ENCODE data around the gene ARL6IP6. TPM values are rescaled to one million over a fixed set of nuclear protein-coding genes. Genes with fewer than 3 reads are reported as not detected.

ARL6IP6 gene
- total RNA-seq, 1 donor from 2014 or later: 15.7 TPM

DNA sequence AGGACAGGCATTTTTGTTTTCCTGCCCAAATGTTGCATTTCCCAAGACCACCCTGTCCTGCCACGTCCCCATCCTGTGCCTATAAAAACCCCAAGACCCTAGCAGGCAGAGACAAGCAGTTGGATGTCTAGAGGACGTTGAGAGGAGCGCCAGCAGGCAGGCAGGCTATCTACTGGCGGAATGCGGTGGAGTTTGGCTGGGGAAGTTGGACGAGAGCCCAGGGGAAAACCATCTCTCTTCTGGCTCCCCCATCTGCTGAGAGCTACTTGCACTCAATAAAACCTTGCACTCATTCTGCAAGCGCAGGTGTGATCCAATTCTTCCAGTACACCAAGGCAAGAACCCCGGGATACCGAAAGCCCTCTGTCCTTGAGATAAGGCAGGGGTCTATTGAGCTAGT is 72.5 kb downstream of the ARL6IP6 start:
- no peak for TF ChIP-seq CTCF (IDR thresholded peaks at IDR 0.05)
- ATAC-seq (no peak), DNase-seq (no peak)
- no peak overlapping the region for H3K27ac ChIP-seq
- no peak overlapping the region for H3K4me3 ChIP-seq
- no peaks in the 10 kb centered on the region for H3K27me3 ChIP-seq
- H3K9me3 ChIP-seq: no peaks in the 10 kb centered on the region
- intact Hi-C loops (cut with DNase I): no loop called here
- H3K4me1 ChIP-seq: no peaks in the 10 kb centered on the region
- no peaks in the 10 kb centered on the region for H3K36me3 ChIP-seq

GRCh38 chr2:152791979-152792378 is 73.6 kb downstream of the ARL6IP6 start:
- DNase-seq: no peak
- no peak for TF ChIP-seq CTCF (IDR thresholded peaks at IDR 0.05)
- no peaks in the 10 kb centered on the region for H3K9me3 ChIP-seq
- no peaks in the 10 kb centered on the region for H3K4me1 ChIP-seq
- no peak overlapping the region for H3K4me3 ChIP-seq
- no peaks in the 10 kb centered on the region for H3K27me3 ChIP-seq
- intact Hi-C loops (cut with DNase I): no loop called here
- no peak overlapping the region for H3K27ac ChIP-seq
- no peaks in the 10 kb centered on the region for H3K36me3 ChIP-seq
- no peak for ATAC-seq

- no peaks in the 10 kb centered on the region for H3K27me3 ChIP-seq
- ATAC-seq: no peak
- intact Hi-C loops (cut with DNase I): no loop called here
- no peaks in the 10 kb centered on the region for H3K4me1 ChIP-seq
- DNase-seq: no peak
- no peaks in the 10 kb centered on the region for H3K9me3 ChIP-seq
- TF ChIP-seq CTCF (IDR thresholded peaks at IDR 0.05): no peak
- H3K27ac ChIP-seq: no peak overlapping the region
- no peaks in the 10 kb centered on the region for H3K36me3 ChIP-seq
- no peak overlapping the region for H3K4me3 ChIP-seq
These were observed 74.6 kb downstream of the ARL6IP6 start for GRCh38 chr2:152792974-152793373.

DNA sequence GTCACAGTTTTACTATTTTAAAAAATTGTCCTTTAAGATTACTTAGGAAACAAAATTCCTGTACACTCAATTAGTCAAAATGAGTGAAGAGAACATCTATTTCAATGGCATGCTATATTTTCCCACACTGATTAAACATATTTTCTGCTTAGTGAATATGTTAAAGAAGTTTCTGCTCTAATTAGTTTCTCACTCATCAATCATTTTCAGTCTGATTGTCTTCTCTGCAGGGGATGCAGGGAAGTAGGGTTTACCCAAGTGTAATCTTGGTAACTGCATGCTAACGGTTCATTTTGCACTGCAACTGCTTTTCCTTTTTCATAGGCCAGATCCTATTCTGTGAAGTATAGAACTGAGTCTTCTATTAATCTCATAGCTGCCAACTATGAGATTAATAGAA is 78.5 kb downstream of the ARL6IP6 start:
- no peaks in the 10 kb centered on the region for H3K4me1 ChIP-seq
- TF ChIP-seq CTCF (IDR thresholded peaks at IDR 0.05): no peak
- ATAC-seq (no peak), DNase-seq (no peak)
- H3K36me3 ChIP-seq: no peaks in the 10 kb centered on the region
- H3K9me3 ChIP-seq: no peaks in the 10 kb centered on the region
- H3K27ac ChIP-seq: no peak overlapping the region
- intact Hi-C loops (cut with DNase I): no loop called here
- no peaks in the 10 kb centered on the region for H3K27me3 ChIP-seq
- no peak overlapping the region for H3K4me3 ChIP-seq

DNA sequence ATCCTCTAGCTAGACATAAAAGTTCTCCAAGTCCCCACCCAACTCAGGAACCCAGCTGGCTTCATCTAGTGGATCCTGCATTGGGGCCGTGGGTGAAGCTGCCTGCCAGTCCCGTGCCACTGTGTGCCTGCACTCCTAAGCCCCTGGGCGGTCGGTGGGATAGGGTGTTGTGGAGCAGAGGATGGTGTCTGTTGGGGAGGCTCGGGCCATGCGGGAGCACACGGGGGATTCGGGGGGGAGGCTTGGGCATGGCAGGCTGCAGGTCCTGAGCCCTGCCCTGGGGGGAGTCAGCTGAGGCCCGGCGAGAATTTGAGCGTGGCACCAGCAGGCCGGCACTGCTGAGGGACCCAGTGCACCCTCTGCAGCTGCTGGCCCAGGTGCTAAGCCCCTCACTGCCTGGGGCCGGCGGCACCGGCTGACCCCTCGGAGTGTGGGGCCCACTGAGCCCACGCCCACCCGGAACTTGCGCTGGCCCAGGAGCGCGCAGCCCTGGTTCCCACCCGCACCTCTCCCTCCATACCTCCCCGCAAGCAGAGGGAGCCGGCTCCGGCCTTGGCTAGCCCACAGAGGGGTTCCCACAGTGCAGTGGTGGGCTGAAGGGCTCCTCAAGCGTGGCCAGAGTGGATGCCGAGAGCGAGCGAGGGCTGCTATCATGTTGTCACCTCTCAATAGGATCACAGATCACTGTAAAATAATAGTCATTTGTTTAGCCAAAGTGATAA is 86.4 kb downstream of the ARL6IP6 start:
- intact Hi-C loops (cut with DNase I): no loop called here
- ATAC-seq (peak; percentile 29), DNase-seq (no peak)
- Histone ChIP-seq H3K27me3 (no peaks in the 10 kb centered on the region), H3K27ac (no peak overlapping the region), H3K4me3 (no peak overlapping the region), H3K9me3 (no peaks in the 10 kb centered on the region), H3K36me3 (no peaks in the 10 kb centered on the region), H3K4me1 (no peaks in the 10 kb centered on the region)
- no peak for TF ChIP-seq CTCF (IDR thresholded peaks at IDR 0.05)

DNA sequence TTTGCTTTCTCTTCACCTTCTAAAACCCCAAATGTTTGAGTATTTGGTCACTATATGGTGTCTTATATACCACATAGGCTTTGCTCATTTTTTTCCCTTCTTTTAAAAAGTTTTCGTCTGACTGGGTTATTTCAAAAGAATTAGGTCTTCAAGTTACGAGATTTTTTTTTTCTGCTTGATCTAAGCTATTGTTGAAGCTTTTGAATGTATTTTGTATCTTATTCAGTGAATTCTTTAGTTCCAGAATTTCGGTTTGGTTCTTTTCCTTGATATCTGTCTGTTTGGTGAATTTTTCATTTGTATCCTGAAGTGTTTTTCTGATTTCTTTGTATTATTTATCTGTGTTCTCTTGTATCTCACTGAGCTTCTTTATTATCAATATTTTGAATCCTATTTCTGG is 93.5 kb downstream of the ARL6IP6 start:
- Histone ChIP-seq H3K9me3 (no peaks in the 10 kb centered on the region), H3K27me3 (no peaks in the 10 kb centered on the region), H3K36me3 (no peaks in the 10 kb centered on the region), H3K4me1 (no peaks in the 10 kb centered on the region), H3K4me3 (no peak overlapping the region), H3K27ac (no peak overlapping the region)
- no peak for DNase-seq
- no peak for TF ChIP-seq CTCF (IDR thresholded peaks at IDR 0.05)
- ATAC-seq: no peak
- intact Hi-C loops (cut with DNase I): no loop called here

Measured in upper lobe of right lung (tissue), 1 donor.